Heart left ventricle (tissue), 16 donors: ENCODE data around the gene OR2AG2. TPM values are rescaled to one million over a fixed set of nuclear protein-coding genes. Genes with fewer than 3 reads are reported as not detected.

ENCODE experiments used
- ATAC-seq, 4 donors: fragments of 200-7000 bp; cut with Tn5 transposase; one replicate each; pipeline ENCODE4 v1.9.1; 2020 to 2022; ENCODE audit warnings: moderate library complexity in 4 of 4, mild to moderate bottlenecking in 3 of 4, moderate number of reproducible peaks in 1 of 4
- DNase-seq, 5 donors: peaks; one replicate each; pipeline ENCODE4 v3.0.0-alpha.2; 2020
- H3K27ac ChIP-seq, 12 donors: fragments of 200-600 bp; sonication (generic) in 4 of 12; one replicate each; pipeline versions ENCODE4 v1.5.0 to v1.8.0; 2016 to 2022; ENCODE audit warnings: mild to moderate bottlenecking in 2 of 12
- H3K27me3 ChIP-seq, 9 donors: fragments of 200-600 bp; sonication (generic) in 2 of 9; one replicate each; pipeline versions ENCODE4 v1.5.1 to v1.8.0; 2016 to 2022; ENCODE audit warnings: mild to moderate bottlenecking in 3 of 9
- H3K36me3 ChIP-seq, 9 donors: fragments of 200-600 bp; sonication (generic) in 2 of 9; one replicate each; pipeline versions ENCODE4 v1.5.0 to v1.8.0; 2018 to 2022; ENCODE audit warnings: mild to moderate bottlenecking in 2 of 9
- H3K4me1 ChIP-seq, 12 donors: fragments of 200-600 bp; sonication (generic) in 4 of 12; one replicate each; pipeline versions ENCODE4 v1.5.0 to v1.8.0; 2016 to 2022; ENCODE audit warnings: mild to moderate bottlenecking in 3 of 12
- H3K4me3 ChIP-seq, 12 donors: fragments of 200-600 bp; sonication (generic) in 4 of 12; one replicate each; pipeline versions ENCODE4 v1.5.0 to v1.8.0; 2017 to 2022; ENCODE audit warnings: mild to moderate bottlenecking in 9 of 12, moderate library complexity in 4 of 12
- H3K9me3 ChIP-seq, 12 donors: fragments of 200-600 bp; sonication (generic) in 4 of 12; one replicate each; pipeline versions ENCODE4 v1.5.0 to v1.8.0; 2016 to 2022; ENCODE audit warnings: mild to moderate bottlenecking in 1 of 12
- CTCF ChIP-seq, 12 donors: fragments of 200-600 bp; sonication (generic) in 4 of 12; IDR thresholded peaks; one replicate each; pipeline versions ENCODE4 v1.5.0 to v1.8.0; 2018 to 2022; ENCODE audit warnings: antibody characterized with exemption in 12 of 12, mild to moderate bottlenecking in 5 of 12
- POLR2A ChIP-seq, 2 donors: fragments of 450-650 bp; IDR thresholded peaks; one replicate each; pipeline ENCODE4 v1.6.1; 2017; ENCODE audit warnings: antibody characterized with exemption in 2 of 2, mild to moderate bottlenecking in 2 of 2, moderate library complexity in 2 of 2
- WGBS, 4 donors: extraction: QIAGEN DNeasy Blood & Tissue Kit in 2 of 4; methylation state at CpG; one replicate each; pipeline versions ENCODE4 v1.1.5 to v1.1.7; 2013 to 2018; 5-methylcytosine and 5-hydroxymethylcytosine counted together
- intact Hi-C, 10 donors: fragments of 100-400 bp; cut with DNase I; formaldehyde crosslinking; loops; one replicate each; pipeline versions ENCODE4 v1.11.1 to v1.14.2; 2022
- polyA plus RNA-seq, 2 donors: library from polyadenylated mRNA; stranded (reverse); fragments of 200-250 nt; gene quantifications; one replicate each; pipeline ENCODE4 v1.2.3, GENCODE V29; 2013
- total RNA-seq, 9 donors: library from RNA; depleted of rRNA in 2 of 9; stranded (reverse); fragments of >200 nt in 2 of 9; fragmentation: NEBNext Ultra II Directional in 3 of 9; extraction: Animal tissue kit (Norgen Biotek cat#: 25700) in 3 of 9; gene quantifications; one replicate each; pipeline versions ENCODE4 v1.1.0 to v1.2.4, GENCODE V29; 2016 to 2023
- donor health status: ischemic (EF 13 %, LVEDD 7.1; RV severe dilation, severe dysfunction).
- donor health status: healthy with polysubstance abuse.
- donor health status: DM: no; HTN: yes; CAD: no.
- donor health status: DM: no; HTN: no; CAD: no.
- donor health status: ischemic (EF 25% LVEDD 6.9; RV normal size, moderate dysfunction).
- donor health status: ischemic (EF 25% LVEDD 5.7; RV mildly dilated, moderate dysfunction).
- donor health status: healthy.
- donor health status: DM: yes; HTN: yes; CAD: no.
- donor health status: ischemic (EF 35%, LVEDD 5.7; RV mildly dilated, moderate dysfunction).
- donor health status: nonischemic (EF 11% LVEDD 7.7; RV severe dilation, severe dysfunction).
- donor health status: DM: yes; HTN: yes; CAD: no.
- donor health status: PGD.
- donor health status: ischemic (EF 29% LVEDD 5.4; RV normal size, mild dysfunction).
- donor health status: nonischemic (EF 23%, LVEDD 6.1; RV moderate dilation, normal function).

The OR2AG2 gene
- total and polyA plus RNA-seq, 11 donors = 0.01 TPM; not detected in 10

- WGBS, 4 donors = 94 to 98% (median 94%) methylated on average over 3 of the region's 3 CpGs
- intact Hi-C loops = no loop called here
Measured at GRCh38 chr11:6717426-6717825, 54.4 kb downstream of the OR2AG2 start.

More at GRCh38 chr11:6717426-6717825, 54.4 kb downstream of the OR2AG2 start:
- ATAC-seq = no peak
- Histone ChIP-seq H3K27me3 (no peaks in the 10 kb centered on the region), H3K36me3 (peaks cover 0 to 11% (median 0%) of the 10 kb centered on the region in 9 donors), H3K4me3 (no peak overlapping the region), H3K27ac (no peak overlapping the region), H3K9me3 (peaks cover 0 to 4% (median 0%) of the 10 kb centered on the region in 12 donors), H3K4me1 (peaks cover 0 to 28% (median 0%) of the 10 kb centered on the region in 12 donors)
- DNase-seq = no peak
- no peak for TF ChIP-seq POLR2A (IDR thresholded peaks at IDR 0.05)
- no peak for TF ChIP-seq CTCF (IDR thresholded peaks at IDR 0.05)

Other genes starting within 250 kb of the OR2AG2 start
- gene RRP8, start 168.4 kb downstream of the OR2AG2 start, total RNA-seq = 10 to 100 TPM; 11.2 to 23.5 (median 18.0) TPM
- gene RRP8, start 168.4 kb downstream of the OR2AG2 start, polyA plus RNA-seq = 10 to 100 TPM; 16.6 to 17.4 TPM
- gene ILK, start 168.2 kb downstream of the OR2AG2 start, total RNA-seq = 100 to 1,000 TPM; 177 to 259 (median 222) TPM
- gene ILK, start 168.2 kb downstream of the OR2AG2 start, polyA plus RNA-seq = 100 to 1,000 TPM; 220 to 288 TPM
- gene TAF10, start 159.8 kb downstream of the OR2AG2 start, total RNA-seq = 100 to 1,000 TPM in 4 of 9 donors, 10 to 100 TPM in 5; 42.3 to 153 (median 99.0) TPM
- gene TAF10, start 159.8 kb downstream of the OR2AG2 start, polyA plus RNA-seq = 100 to 1,000 TPM in 1 of 2 donors, 10 to 100 TPM in 1; 50.8 to 155 TPM
- gene TPP1, start 152.6 kb downstream of the OR2AG2 start, total RNA-seq = 100 to 1,000 TPM in 2 of 9 donors, 10 to 100 TPM in 7; 48.7 to 169 (median 81.2) TPM
- gene TPP1, start 152.6 kb downstream of the OR2AG2 start, polyA plus RNA-seq = 10 to 100 TPM; 38.5 to 39.5 TPM
- 10 to 100 TPM in 6 of 9 donors, 1 to 10 TPM in 3; 5.5 to 19.6 (median 11.4) TPM for gene DCHS1, start 116.2 kb downstream of the OR2AG2 start, total RNA-seq
- gene DCHS1, start 116.2 kb downstream of the OR2AG2 start, polyA plus RNA-seq = 1 to 10 TPM; 3.6 to 6.6 TPM
- 10 to 100 TPM; 31.0 to 58.0 (median 47.7) TPM for gene MRPL17, start 88.6 kb downstream of the OR2AG2 start, total RNA-seq
- gene MRPL17, start 88.6 kb downstream of the OR2AG2 start, polyA plus RNA-seq = 10 to 100 TPM; 56.8 to 70.9 TPM
- gene OR2AG1, start 11.0 kb upstream of the OR2AG2 start, total RNA-seq = not detected
- gene OR2AG1, start 11.0 kb upstream of the OR2AG2 start, polyA plus RNA-seq = not detected
- under 1 TPM in 1 of 9 donors, not detected in 8; 0.29 TPM for gene OR6A2, start 27.7 kb upstream of the OR2AG2 start, total RNA-seq
- not detected for gene OR6A2, start 27.7 kb upstream of the OR2AG2 start, polyA plus RNA-seq
- gene OR10A5, start 73.7 kb upstream of the OR2AG2 start, total RNA-seq = not detected
- gene OR10A5, start 73.7 kb upstream of the OR2AG2 start, polyA plus RNA-seq = not detected
- gene OR10A2, start 91.1 kb upstream of the OR2AG2 start, total RNA-seq = not detected
- not detected for gene OR10A2, start 91.1 kb upstream of the OR2AG2 start, polyA plus RNA-seq
- gene OR10A4, start 104.6 kb upstream of the OR2AG2 start, total RNA-seq = not detected
- not detected for gene OR10A4, start 104.6 kb upstream of the OR2AG2 start, polyA plus RNA-seq
- gene OR2D2, start 120.5 kb upstream of the OR2AG2 start, total RNA-seq = not detected
- not detected for gene OR2D2, start 120.5 kb upstream of the OR2AG2 start, polyA plus RNA-seq
- not detected for gene OR2D3, start 149.0 kb upstream of the OR2AG2 start, total RNA-seq
- gene OR2D3, start 149.0 kb upstream of the OR2AG2 start, polyA plus RNA-seq = not detected
- under 1 TPM in 6 of 9 donors, not detected in 3; 0.13 to 0.72 (median 0.23) TPM for gene ZNF215, start 154.4 kb upstream of the OR2AG2 start, total RNA-seq
- under 1 TPM; 0.04 to 0.19 TPM for gene ZNF215, start 154.4 kb upstream of the OR2AG2 start, polyA plus RNA-seq
- gene ZNF214, start 248.4 kb upstream of the OR2AG2 start, total RNA-seq = 1 to 10 TPM in 4 of 9 donors, under 1 TPM in 5; 0.69 to 2.0 (median 0.98) TPM
- under 1 TPM; 0.23 to 0.91 TPM for gene ZNF214, start 248.4 kb upstream of the OR2AG2 start, polyA plus RNA-seq
- gene NLRP14, start 248.5 kb upstream of the OR2AG2 start, total RNA-seq = not detected
- gene NLRP14, start 248.5 kb upstream of the OR2AG2 start, polyA plus RNA-seq = not detected